ENCODE results near the gene IP6K1.
"Not testable (repeated sequence)": the region's sequence is repeated elsewhere in the genome, so short reads cannot be mapped to it uniquely, and the experiment has no call there.

The IP6K1 gene

GRCh38 chr3:49685846-49686245 is 100.5 kb downstream of the IP6K1 start:
- not testable (repeated sequence) for DNase-seq

- DNase-seq: not testable (repeated sequence)
Measured at GRCh38 chr3:49685103-49685502, 101.2 kb downstream of the IP6K1 start.

GRCh38 chr3:49684453-49684852 is 101.9 kb downstream of the IP6K1 start:
- not testable (repeated sequence) for DNase-seq

- DNase-seq: no peak
Measured at GRCh38 chr3:49683162-49683561, 103.2 kb downstream of the IP6K1 start.

- DNase-seq: no peak
Measured at GRCh38 chr3:49681543-49681942, 104.8 kb downstream of the IP6K1 start.

GRCh38 chr3:49681232-49681522 is 105.2 kb downstream of the IP6K1 start:
- DNase-seq: no peak

- no peak for DNase-seq
Measured at GRCh38 chr3:49680493-49681231, 105.7 kb downstream of the IP6K1 start.

GRCh38 chr3:49675912-49676311 is 110.4 kb downstream of the IP6K1 start:
- no peak for DNase-seq

GRCh38 chr3:49674497-49674983 is 111.8 kb downstream of the IP6K1 start:
- DNase-seq: no peak
